Heart left ventricle (tissue), 13 donors: ENCODE measurements around the gene TDRD1.

ENCODE experiments used
- CTCF ChIP-seq, 12 donors: fragments of 200-600 bp; sonication (generic) in 4 of 12; IDR thresholded peaks; one replicate each; pipeline versions ENCODE4 v1.5.0 to v1.8.0; 2018 to 2022; ENCODE audit warnings: antibody characterized with exemption in 12 of 12, mild to moderate bottlenecking in 5 of 12
- POLR2A ChIP-seq, 2 donors: fragments of 450-650 bp; IDR thresholded peaks; one replicate each; pipeline ENCODE4 v1.6.1; 2017; ENCODE audit warnings: antibody characterized with exemption in 2 of 2, mild to moderate bottlenecking in 2 of 2, moderate library complexity in 2 of 2
- donor health status: ischemic (EF 13 %, LVEDD 7.1; RV severe dilation, severe dysfunction).
- donor health status: DM: no; HTN: yes; CAD: no.
- donor health status: DM: no; HTN: no; CAD: no.
- donor health status: ischemic (EF 25% LVEDD 6.9; RV normal size, moderate dysfunction).
- donor health status: ischemic (EF 25% LVEDD 5.7; RV mildly dilated, moderate dysfunction).
- donor health status: ischemic (EF 35%, LVEDD 5.7; RV mildly dilated, moderate dysfunction).
- donor health status: nonischemic (EF 11% LVEDD 7.7; RV severe dilation, severe dysfunction).
- donor health status: DM: yes; HTN: yes; CAD: no.
- donor health status: PGD.
- donor health status: ischemic (EF 29% LVEDD 5.4; RV normal size, mild dysfunction).
- donor health status: nonischemic (EF 23%, LVEDD 6.1; RV moderate dilation, normal function).

GRCh38 chr10:114239994-114240345 lies 60.8 kb downstream of the TDRD1 start:
- TF ChIP-seq CTCF (IDR thresholded peaks at IDR 0.05): no peak
- TF ChIP-seq POLR2A (IDR thresholded peaks at IDR 0.05): no peak
